Smooth muscle cell of the brain vasculature (primary cell): ENCODE measurements around the gene MTERF1.
"Not testable (repeated sequence)": the region's sequence is repeated elsewhere in the genome, so short reads cannot be mapped to it uniquely, and the experiment has no call there.

Experiments used
- DNase-seq: peaks from one replicate; pipeline ENCODE4 v3.0.0-alpha.2; 2012; ENCODE audit warnings: low read depth, low spot score

Gene MTERF1

GRCh38 chr7:91883676-91884362, 3.3 kb upstream of the MTERF1 start:
- DNase-seq = no peak

- DNase-seq = no peak
These were observed 488 bp downstream of the MTERF1 start for GRCh38 chr7:91880016-91880412.

- no peak for DNase-seq
These were observed 3.9 kb downstream of the MTERF1 start for GRCh38 chr7:91876391-91877133.

GRCh38 chr7:91875851-91876250, 4.7 kb downstream of the MTERF1 start:
- DNase-seq = no peak

DNA sequence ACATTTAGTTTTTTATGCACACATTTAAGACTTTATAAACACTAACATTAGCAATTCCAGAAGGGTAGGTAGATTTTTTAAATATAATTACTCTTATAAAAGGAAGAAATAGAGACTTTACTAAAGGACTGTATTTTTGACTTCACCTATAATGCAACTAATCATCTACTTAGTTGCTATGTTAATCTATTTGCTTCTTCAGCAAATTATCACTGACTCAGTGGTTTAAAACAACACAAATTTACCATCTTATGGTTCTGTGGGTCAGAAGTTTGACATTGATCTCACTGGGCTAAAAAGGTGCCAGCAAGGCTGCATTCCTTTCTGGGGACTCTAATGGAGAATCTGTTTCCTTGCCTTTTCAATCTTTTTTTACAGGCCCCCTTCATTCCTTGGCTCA, 7.6 kb downstream of the MTERF1 start:
- no peak for DNase-seq

GRCh38 chr7:91872069-91872468, 8.4 kb downstream of the MTERF1 start:
- DNase-seq = no peak

- no peak for DNase-seq
These were observed 10.8 kb downstream of the MTERF1 start for GRCh38 chr7:91869661-91870060.

- DNase-seq = no peak
These were observed 13.8 kb downstream of the MTERF1 start for GRCh38 chr7:91866599-91867148.

DNA sequence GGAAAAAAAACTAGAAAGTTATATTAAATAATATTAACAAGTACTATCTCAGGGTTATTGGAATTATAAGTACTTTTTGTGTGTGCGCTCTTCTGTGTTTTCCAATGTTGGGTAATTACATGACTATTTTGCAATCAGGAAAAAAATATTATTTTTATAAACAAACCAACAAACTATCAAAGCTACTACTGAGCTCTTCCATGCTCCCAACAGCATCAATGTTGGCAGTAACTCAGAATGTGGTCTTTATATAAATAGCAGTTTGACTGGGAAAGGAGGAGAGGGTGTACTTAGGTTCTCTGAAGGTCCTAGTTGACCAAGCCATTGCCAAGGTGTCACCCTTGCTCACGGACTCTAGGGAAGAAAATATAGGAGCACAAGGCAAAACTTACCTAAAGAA, 15.0 kb downstream of the MTERF1 start:
- no peak for DNase-seq

DNA sequence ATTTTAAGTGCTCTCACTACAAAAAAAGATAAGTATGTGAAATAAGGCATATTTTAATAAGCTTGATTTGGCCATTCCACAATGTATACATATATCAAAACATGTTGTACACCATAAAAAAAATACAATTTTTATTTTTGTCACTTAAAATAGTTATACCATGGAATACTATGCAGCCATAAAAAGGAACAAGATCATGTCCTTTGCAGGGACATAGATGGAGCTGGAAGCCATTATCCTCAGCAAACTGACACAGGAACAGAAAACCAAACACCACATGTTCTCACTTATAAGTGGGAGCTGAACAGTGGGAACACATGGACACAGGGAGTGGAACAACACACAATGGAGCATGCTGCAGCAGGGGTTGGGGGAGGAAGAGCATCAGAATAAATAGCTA, 15.9 kb downstream of the MTERF1 start:
- not testable (repeated sequence) for DNase-seq

GRCh38 chr7:91864070-91864469, 16.4 kb downstream of the MTERF1 start:
- DNase-seq = no peak

- no peak for DNase-seq
These were observed 28.2 kb downstream of the MTERF1 start for GRCh38 chr7:91852263-91852741.

DNA sequence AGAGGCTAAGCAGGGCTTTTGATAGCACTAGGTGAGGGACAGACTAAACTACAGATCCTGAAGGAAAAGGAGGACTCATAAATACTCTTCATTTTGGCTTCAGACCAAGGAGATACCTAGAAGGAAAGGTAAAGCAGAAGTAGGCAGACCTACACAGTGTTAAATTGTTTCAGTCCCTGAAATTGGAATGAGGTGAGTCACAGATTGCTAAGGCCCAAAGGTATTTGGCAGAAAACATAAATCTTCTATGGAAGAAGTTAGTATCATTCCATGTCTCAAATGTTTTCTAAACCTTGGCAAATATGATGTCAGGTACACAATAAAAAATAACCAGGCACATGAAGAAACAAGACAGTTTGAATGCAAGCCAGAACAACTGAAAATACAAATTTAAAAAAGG, 30.0 kb downstream of the MTERF1 start:
- no peak for DNase-seq

- no peak for DNase-seq
These were observed 32.5 kb downstream of the MTERF1 start for GRCh38 chr7:91847876-91848588.

- DNase-seq = no peak
These were observed 33.3 kb downstream of the MTERF1 start for GRCh38 chr7:91847231-91847630.

- no peak for DNase-seq
These were observed 34.1 kb downstream of the MTERF1 start for GRCh38 chr7:91846436-91846835.

GRCh38 chr7:91843831-91844230, 36.7 kb downstream of the MTERF1 start:
- no peak for DNase-seq

GRCh38 chr7:91838439-91838838, 42.1 kb downstream of the MTERF1 start:
- no peak for DNase-seq

DNA sequence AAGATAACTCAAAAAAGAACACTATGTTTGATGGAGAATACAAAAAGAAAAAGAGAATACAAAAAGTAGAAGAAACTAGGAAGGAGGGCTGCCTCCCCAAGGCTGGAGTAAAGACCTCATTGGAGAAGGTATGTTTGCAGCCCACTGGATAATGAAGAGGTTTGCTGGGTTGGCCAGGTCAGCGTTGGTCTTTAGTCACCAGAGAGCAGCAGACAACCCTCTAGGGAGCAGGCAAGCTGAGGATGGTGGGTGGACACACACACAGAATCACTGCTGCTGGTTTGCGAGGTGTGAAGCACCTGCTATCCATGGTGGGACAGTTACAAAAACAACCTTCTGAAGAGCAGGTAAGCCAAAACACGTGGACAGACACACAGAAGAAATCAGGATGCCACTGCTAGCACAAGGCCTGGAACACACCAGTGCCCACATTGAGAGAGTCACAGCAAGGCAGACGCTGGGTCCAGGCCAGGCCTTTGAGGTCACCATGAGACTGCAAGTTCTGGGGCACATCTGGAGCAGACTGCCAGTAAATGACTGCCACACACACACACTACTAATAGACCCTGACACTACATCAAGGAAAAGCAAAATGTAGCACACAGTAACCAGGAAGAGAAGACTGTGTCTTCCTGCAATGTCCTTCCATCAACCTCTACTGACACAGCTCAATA, 43.0 kb downstream of the MTERF1 start:
- DNase-seq = no peak

GRCh38 chr7:91835826-91836368, 44.6 kb downstream of the MTERF1 start:
- DNase-seq = peak; percentile 46

DNA sequence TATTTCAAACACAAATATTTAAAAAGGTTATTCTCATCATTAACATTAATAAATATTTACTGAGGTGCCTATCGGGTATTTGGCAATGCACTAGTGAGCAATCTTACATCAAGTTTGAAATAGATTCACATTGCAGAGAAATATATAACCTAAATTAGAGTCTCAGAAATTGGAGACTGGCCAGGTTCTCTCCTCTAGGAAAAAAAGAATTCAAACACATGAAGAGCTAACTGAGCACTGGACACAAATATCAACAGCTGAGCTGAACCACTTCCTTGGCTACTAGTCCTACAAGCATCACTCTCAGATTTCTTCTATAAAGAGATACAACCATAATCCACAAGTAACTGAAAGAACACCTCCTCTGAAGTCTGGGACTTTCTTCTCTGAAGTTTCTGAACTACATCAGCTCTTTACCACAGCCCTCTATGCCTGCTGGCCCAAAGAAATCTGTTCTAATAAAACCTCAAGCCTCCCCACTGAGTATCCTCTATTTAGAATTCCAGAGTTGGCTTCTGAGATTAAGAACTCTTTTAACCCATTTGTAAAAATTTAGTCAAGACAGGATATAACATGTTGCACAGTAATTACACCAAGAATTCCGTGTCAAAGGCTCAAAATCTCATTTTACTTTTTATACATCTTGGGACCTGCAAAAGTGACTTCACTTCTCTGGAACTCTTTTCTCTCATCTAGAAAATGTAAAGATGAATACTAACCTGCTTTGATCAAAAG, 45.2 kb downstream of the MTERF1 start:
- no peak for DNase-seq
